ENCODE results near the gene LAMC1.

Gene LAMC1

DNA sequence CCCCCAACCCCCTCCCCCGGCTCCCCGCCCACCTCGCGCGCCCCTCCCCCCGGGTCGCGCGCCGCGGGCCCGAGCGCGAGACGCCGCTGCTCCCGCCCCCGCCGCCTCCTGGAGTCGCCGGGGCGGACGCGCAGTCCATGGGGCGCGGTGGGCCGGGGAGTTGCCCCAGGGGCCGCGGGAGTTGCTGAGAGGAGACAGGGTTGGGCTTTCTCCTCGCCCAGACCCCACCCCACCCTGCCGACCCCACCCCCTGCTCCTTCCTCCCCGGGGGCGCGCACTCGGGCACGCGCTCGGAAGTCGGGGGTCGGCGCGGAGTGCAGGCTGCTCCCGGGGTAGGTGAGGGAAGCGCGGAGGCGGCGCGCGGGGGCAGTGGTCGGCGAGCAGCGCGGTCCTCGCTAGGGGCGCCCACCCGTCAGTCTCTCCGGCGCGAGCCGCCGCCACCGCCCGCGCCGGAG, at the start of gene LAMC1:
Gene LAMC1, plus strand, starts transcription at position 275 of the 455 bp plus-strand sequence. CDS start 297 bp downstream, outside the sequence.
- TF ChIP-seq, protein P1, sequence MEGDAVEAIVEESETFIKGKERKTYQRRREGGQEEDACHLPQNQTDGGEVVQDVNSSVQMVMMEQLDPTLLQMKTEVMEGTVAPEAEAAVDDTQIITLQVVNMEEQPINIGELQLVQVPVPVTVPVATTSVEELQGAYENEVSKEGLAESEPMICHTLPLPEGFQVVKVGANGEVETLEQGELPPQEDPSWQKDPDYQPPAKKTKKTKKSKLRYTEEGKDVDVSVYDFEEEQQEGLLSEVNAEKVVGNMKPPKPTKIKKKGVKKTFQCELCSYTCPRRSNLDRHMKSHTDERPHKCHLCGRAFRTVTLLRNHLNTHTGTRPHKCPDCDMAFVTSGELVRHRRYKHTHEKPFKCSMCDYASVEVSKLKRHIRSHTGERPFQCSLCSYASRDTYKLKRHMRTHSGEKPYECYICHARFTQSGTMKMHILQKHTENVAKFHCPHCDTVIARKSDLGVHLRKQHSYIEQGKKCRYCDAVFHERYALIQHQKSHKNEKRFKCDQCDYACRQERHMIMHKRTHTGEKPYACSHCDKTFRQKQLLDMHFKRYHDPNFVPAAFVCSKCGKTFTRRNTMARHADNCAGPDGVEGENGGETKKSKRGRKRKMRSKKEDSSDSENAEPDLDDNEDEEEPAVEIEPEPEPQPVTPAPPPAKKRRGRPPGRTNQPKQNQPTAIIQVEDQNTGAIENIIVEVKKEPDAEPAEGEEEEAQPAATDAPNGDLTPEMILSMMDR (IDR thresholded peaks at IDR 0.05; ENCODE audit: extremely low read depth, missing control alignments), result no peak
- DNase-seq (ENCODE audit: low spot score), result peak; percentile 90

DNA sequence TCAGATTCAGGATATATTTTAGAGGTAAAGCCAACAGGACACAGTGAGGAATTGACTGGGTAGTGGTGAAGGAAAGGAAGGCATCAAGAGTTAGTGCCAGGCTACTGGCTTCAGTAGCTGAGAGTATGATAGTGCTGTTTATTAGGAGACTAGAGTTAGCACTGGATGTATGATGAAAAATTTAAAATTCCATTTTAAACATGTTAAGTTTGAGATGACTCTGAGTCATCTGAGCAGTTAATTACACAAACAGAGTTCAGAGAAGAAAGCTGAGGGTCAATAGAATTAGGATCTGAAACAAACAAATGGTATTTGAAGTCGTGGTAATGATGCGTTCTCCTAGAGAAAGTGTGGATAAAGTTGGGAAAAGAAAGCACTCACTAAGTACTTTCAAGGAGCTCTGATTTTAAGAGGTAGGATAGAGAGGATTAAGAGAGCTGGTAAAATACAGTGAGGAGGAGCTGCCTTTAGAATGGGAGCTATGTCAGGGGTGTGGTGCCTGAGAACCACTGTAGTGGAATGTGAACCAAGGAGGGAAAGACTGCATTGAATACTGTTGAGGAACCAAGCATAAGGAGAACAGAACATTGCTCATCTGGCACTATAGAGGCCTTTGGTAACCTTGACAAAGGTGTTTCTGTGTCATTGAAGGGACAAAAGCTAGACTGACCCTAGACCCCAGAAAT, 48.6 kb upstream of the LAMC1 start:
- TF ChIP-seq, protein P1 (IDR thresholded peaks at IDR 0.05; ENCODE audit: extremely low read depth, missing control alignments), result no peak
- no peak for DNase-seq (ENCODE audit: low spot score)

DNA sequence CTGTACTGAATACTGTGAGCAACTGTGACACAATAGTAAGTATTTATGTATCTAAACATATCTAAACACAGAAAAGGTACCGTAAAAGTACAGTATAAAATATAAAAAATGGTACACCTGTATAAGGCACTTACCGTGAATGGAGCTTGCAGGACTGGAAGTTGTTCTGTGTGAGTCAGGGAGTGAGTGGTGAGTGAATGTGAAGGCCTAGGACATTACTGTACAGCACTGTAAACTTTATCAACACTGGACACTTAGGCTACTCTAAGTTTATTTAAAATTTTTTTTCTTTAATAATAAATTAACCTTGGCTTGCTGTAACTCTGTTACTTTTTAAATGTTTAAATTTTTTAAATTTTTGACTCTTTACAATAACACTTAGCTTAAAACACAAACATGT, 45.7 kb upstream of the LAMC1 start:
- no peak for DNase-seq (ENCODE audit: low spot score)
- TF ChIP-seq, protein P1 (IDR thresholded peaks at IDR 0.05; ENCODE audit: extremely low read depth, missing control alignments), result no peak

DNA sequence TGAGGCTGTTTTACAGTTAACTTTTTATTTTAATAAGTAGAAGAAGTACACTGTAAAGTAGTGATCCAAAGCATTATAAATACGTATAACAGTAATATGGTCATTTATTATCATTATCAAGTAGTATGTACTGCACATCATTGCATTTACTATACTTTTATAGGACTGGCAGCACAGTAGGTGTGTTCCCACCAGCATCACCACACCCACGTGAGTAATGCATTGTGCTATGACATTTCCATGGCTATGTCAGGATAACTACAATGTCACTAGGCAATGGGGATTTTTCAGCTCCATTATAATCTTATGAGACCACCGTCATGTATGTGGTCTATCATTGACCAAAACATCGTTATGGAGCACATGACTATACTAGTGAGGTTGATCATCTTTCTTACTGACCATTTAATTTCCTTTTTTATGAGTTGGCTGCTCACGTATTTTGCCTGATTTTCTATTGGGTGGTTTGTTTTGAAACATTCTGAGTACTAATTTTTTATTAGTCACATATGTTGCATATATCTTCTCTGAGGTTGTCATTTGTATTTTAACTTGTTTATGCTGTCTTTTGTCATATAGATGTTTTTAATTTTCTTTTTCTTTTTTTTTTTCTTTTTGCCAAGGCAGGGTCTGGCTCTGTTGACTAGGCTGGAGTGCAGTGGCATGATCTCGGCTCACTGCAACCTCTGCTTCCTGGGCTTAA, 44.9 kb upstream of the LAMC1 start:
- DNase-seq (ENCODE audit: low spot score), result no peak
- TF ChIP-seq, protein P1 (IDR thresholded peaks at IDR 0.05; ENCODE audit: extremely low read depth, missing control alignments), result no peak

- TF ChIP-seq, protein P1 (IDR thresholded peaks at IDR 0.05; ENCODE audit: extremely low read depth, missing control alignments), result no peak
- no peak for DNase-seq (ENCODE audit: low spot score)
Observed at GRCh38 chr1:182984138-182984537, 39.1 kb upstream of the LAMC1 start.

DNA sequence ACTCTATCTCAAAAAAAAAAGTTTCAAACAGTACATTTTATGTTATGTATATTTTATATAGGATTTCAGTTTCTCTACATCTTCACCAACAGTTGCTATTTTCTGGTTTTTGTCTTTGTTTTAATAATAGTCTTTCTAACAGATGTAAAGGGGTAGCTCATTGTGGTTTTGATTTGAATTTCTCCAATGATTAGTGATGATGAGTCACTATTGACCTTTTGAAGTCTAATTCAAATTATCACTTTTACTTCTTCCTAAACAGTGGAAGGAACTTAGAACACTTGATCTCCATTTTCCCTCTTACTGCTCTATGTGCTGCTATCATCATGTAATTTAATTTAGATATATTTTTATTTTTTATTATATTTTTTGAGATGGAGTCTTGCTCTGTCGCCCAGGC, 38.6 kb upstream of the LAMC1 start:
- no peak for DNase-seq (ENCODE audit: low spot score)
- TF ChIP-seq, protein P1 (IDR thresholded peaks at IDR 0.05; ENCODE audit: extremely low read depth, missing control alignments), result no peak

DNA sequence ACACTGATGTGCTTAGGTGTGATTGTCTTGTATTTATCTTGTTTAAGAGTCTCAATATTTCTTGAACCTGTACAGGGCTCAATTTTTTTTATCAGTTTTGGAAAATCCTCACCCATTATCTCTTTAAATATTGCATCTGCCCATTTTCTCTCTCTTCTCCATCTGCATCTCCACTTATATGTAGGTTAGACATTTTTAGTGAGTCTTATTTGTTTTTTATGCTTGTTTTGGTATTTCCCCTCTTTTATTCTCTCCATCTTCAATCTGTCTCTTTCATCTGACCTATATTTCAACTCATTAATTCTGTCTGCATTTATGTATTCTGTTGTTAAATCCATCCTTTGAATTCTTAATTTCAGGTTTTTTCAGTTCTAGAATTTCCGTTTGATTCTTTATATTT, 37.3 kb upstream of the LAMC1 start:
- no peak for DNase-seq (ENCODE audit: low spot score)
- TF ChIP-seq, protein P1 (IDR thresholded peaks at IDR 0.05; ENCODE audit: extremely low read depth, missing control alignments), result no peak

All from GM20000 (cell line).